Fibroblast of lung (primary cell): ENCODE results near the gene DTX3L. TPM values are rescaled to one million over a fixed set of nuclear protein-coding genes. Genes with fewer than 3 reads are reported as not detected.

ENCODE experiments used
- DNase-seq, 2 donors: peaks; one replicate each; pipeline versions ENCODE4 v3.0.0 to v3.0.0-alpha.2; 2010; ENCODE audit warnings: low read depth in 2 of 2
- H2AFZ ChIP-seq: 2 replicates; pipeline ENCODE4 v1.5.1; 2012; ENCODE audit warnings: low read length, control low read depth, inconsistent platforms
- H3K27ac ChIP-seq: 2 replicates; pipeline ENCODE4 v1.5.1; 2011; ENCODE audit warnings: low read length, control low read depth; ENCODE audit not compliant: insufficient read depth
- H3K27me3 ChIP-seq: 2 replicates; pipeline ENCODE4 v1.5.1; 2011; ENCODE audit warnings: mild to moderate bottlenecking, low read length; ENCODE audit not compliant: control insufficient read depth, insufficient read depth
- H3K36me3 ChIP-seq: 2 replicates; pipeline ENCODE4 v1.5.1; 2011; ENCODE audit warnings: low read length; ENCODE audit not compliant: control insufficient read depth, insufficient read depth
- H3K4me1 ChIP-seq: 2 replicates; pipeline ENCODE4 v1.5.1; 2011; ENCODE audit warnings: low read length; ENCODE audit not compliant: control insufficient read depth, insufficient read depth; ENCODE audit errors: extremely low read depth
- H3K4me2 ChIP-seq: 2 replicates; pipeline ENCODE4 v1.5.1; 2011; ENCODE audit warnings: low read length, control low read depth; ENCODE audit not compliant: insufficient read depth; ENCODE audit errors: extremely low read depth
- H3K4me3 ChIP-seq, 4 experiments: fragments of 200-600 bp in 1 of 4; sonication (generic) in 1 of 4; replicated peaks in 1 of 4; 2 replicates each; pipeline ENCODE4 v1.5.1; 2011 to 2016; ENCODE audit warnings: low read length in 4 of 4, low read depth in 3 of 4, mild to moderate bottlenecking in 3 of 4, control low read depth in 2 of 4, inconsistent platforms in 1 of 4, mixed read lengths in 1 of 4; ENCODE audit not compliant: insufficient read depth in 1 of 4; ENCODE audit errors: control extremely low read depth in 1 of 4
- H3K79me2 ChIP-seq: 2 replicates; pipeline ENCODE4 v1.5.1; 2012; ENCODE audit warnings: mild to moderate bottlenecking, low read length, inconsistent platforms; ENCODE audit not compliant: control insufficient read depth, insufficient read depth
- H3K9ac ChIP-seq: 2 replicates; pipeline ENCODE4 v1.5.1; 2011; ENCODE audit warnings: mild to moderate bottlenecking, low read length, control low read depth; ENCODE audit not compliant: insufficient read depth
- H3K9me3 ChIP-seq: 2 replicates; pipeline ENCODE4 v1.5.1; 2012; ENCODE audit warnings: low read depth, low read length; ENCODE audit not compliant: control insufficient read depth, insufficient read depth
- H4K20me1 ChIP-seq: 2 replicates; pipeline ENCODE4 v1.5.1; 2011; ENCODE audit warnings: low read length; ENCODE audit not compliant: control insufficient read depth, insufficient read depth; ENCODE audit errors: extremely low read depth
- EZH2 ChIP-seq: IDR thresholded peaks from 2 replicates; pipeline ENCODE4 v1.5.1; 2012; ENCODE audit warnings: low read length, control low read depth, mild to moderate bottlenecking; ENCODE audit errors: missing control alignments
- polyA plus RNA-seq, 2 donors: library from polyadenylated mRNA; depleted of rRNA in 1 of 2; stranded (reverse) in 1 of 2; unstranded in 1 of 2; fragments of >200 nt; gene quantifications; 2 replicates each; pipeline ENCODE4 v1.2.1, GENCODE V29; 2011 to 2012; ENCODE audit warnings: missing spikeins in 1 of 2
- total RNA-seq: library from RNA; depleted of rRNA; stranded (reverse); fragments of >200 nt; gene quantifications from 2 replicates; pipeline ENCODE4 v1.2.1, GENCODE V29; 2014
- TF ChIP-seq, protein P1 (sequence below), 2 donors: IDR thresholded peaks in 1 of 2; conservative IDR thresholded peaks in 1 of 2; 1 replicate in 1 of 2; 2 replicates in 1 of 2; pipeline ENCODE4 v1.5.1; 2011 to 2012; ENCODE audit warnings: low read length in 2 of 2, control low read depth in 1 of 2, inconsistent platforms in 1 of 2, low read depth in 1 of 2, mild to moderate bottlenecking in 1 of 2

DTX3L gene
- total and polyA plus RNA-seq, 2 donors (not counting 1 experiment from before 2014, with no cell fraction given): 15.9 to 31.9 TPM

DNA sequence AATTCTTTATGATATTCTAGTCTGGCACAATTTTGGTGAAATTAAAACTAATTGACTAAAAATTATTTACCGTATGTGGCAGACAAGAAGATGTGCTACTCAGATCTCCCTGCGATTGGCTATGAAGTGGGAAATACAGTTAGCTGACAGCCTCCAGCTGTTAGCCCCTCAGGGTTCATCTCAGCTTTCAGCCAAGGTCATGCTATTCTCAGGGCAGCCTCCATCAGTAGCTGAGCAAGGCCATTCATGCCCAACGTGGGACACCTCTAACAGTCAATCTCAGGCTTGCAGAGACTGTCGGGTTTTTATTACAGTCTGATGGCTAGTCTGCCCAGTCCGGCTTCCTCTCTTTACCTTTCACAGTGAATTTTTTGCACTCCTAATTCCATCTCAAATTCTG, 6.8 kb upstream of the DTX3L start:
- no peak for TF ChIP-seq EZH2
- TF ChIP-seq, protein P1, sequence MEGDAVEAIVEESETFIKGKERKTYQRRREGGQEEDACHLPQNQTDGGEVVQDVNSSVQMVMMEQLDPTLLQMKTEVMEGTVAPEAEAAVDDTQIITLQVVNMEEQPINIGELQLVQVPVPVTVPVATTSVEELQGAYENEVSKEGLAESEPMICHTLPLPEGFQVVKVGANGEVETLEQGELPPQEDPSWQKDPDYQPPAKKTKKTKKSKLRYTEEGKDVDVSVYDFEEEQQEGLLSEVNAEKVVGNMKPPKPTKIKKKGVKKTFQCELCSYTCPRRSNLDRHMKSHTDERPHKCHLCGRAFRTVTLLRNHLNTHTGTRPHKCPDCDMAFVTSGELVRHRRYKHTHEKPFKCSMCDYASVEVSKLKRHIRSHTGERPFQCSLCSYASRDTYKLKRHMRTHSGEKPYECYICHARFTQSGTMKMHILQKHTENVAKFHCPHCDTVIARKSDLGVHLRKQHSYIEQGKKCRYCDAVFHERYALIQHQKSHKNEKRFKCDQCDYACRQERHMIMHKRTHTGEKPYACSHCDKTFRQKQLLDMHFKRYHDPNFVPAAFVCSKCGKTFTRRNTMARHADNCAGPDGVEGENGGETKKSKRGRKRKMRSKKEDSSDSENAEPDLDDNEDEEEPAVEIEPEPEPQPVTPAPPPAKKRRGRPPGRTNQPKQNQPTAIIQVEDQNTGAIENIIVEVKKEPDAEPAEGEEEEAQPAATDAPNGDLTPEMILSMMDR (conservative IDR thresholded peaks at IDR 0.05 in 1 of 2, IDR thresholded peaks at IDR 0.05 in 1 of 2; ENCODE audit: low read depth in 1 of 2, low read length in 2 of 2): no peak
- Histone ChIP-seq H3K4me3 (no peak overlapping the region), H3K79me2 (no peaks in the 10 kb centered on the region), H2AFZ (no peak overlapping the region), H3K4me2 (no peak overlapping the region), H3K36me3 (peaks cover 5% of the 10 kb centered on the region), H3K9ac (no peak overlapping the region), H4K20me1 (no peaks in the 10 kb centered on the region), H3K27me3 (no peaks in the 10 kb centered on the region), H3K27ac (no peak overlapping the region), H3K4me1 (no peaks in the 10 kb centered on the region), H3K9me3 (no peaks in the 10 kb centered on the region)
- no peak for DNase-seq

- Histone ChIP-seq H3K4me1 (no peaks in the 10 kb centered on the region), H4K20me1 (no peaks in the 10 kb centered on the region), H2AFZ (no peak overlapping the region), H3K9me3 (no peaks in the 10 kb centered on the region), H3K36me3 (peaks cover 4% of the 10 kb centered on the region), H3K4me2 (no peak overlapping the region), H3K27me3 (no peaks in the 10 kb centered on the region), H3K79me2 (peaks cover 5% of the 10 kb centered on the region), H3K27ac (no peak overlapping the region), H3K9ac (no peak overlapping the region), H3K4me3 (no peak overlapping the region)
- DNase-seq: no peak
- TF ChIP-seq EZH2: no peak
- TF ChIP-seq, protein P1 (conservative IDR thresholded peaks at IDR 0.05 in 1 of 2, IDR thresholded peaks at IDR 0.05 in 1 of 2; ENCODE audit: low read depth in 1 of 2, low read length in 2 of 2): no peak
These were observed 5.5 kb upstream of the DTX3L start for GRCh38 chr3:122558605-122559004.

DNA sequence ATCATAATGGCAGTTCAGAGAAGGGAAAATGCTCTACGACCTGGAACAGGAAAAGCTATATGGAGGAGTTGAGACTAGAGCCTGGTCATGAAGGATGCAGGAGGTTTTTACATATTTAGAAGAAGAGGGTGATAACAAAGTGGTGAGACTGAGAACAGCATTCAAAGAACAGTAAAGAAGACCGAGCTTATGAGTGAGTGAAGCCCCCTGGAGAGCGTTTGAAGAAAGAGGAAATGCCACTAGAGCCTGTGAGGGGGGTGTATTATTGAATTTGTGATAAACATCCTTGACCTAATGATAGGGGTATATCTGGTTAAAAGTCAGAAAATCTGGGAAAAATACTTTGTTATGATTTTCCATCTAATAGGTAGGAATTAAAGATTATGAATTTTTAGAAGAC, 4.2 kb upstream of the DTX3L start:
- Histone ChIP-seq H3K27ac (no peak overlapping the region), H4K20me1 (no peaks in the 10 kb centered on the region), H3K36me3 (no peaks in the 10 kb centered on the region), H3K4me2 (no peak overlapping the region), H3K4me3 (no peak overlapping the region), H3K27me3 (no peaks in the 10 kb centered on the region), H3K9me3 (no peaks in the 10 kb centered on the region), H3K9ac (no peak overlapping the region), H3K4me1 (no peaks in the 10 kb centered on the region), H3K79me2 (peaks cover 11% of the 10 kb centered on the region), H2AFZ (no peak overlapping the region)
- no peak for DNase-seq
- TF ChIP-seq, protein P1 (conservative IDR thresholded peaks at IDR 0.05 in 1 of 2, IDR thresholded peaks at IDR 0.05 in 1 of 2; ENCODE audit: low read depth in 1 of 2, low read length in 2 of 2): no peak
